GM12872 (cell line): Measurements from ENCODE around the gene ADAMTS17.

Source experiments
- CTCF ChIP-seq: IDR thresholded peaks from 3 replicates; pipeline ENCODE4 v1.5.1; 2011; ENCODE audit warnings: low read depth, mild to moderate bottlenecking, low read length, moderate library complexity; ENCODE audit not compliant: insufficient read depth

The ADAMTS17 gene

GRCh38 chr15:99977929-99978328 lies 363.8 kb downstream of the ADAMTS17 start:
- no peak for TF ChIP-seq CTCF

GRCh38 chr15:99976811-99977271 lies 364.9 kb downstream of the ADAMTS17 start:
- TF ChIP-seq CTCF = no peak

GRCh38 chr15:99976000-99976399 lies 365.8 kb downstream of the ADAMTS17 start:
- no peak for TF ChIP-seq CTCF

- no peak for TF ChIP-seq CTCF
These were observed 367.5 kb downstream of the ADAMTS17 start for GRCh38 chr15:99974246-99974645.

GRCh38 chr15:99973351-99973750 lies 368.4 kb downstream of the ADAMTS17 start:
- TF ChIP-seq CTCF = no peak

- TF ChIP-seq CTCF = no peak
These were observed 370.8 kb downstream of the ADAMTS17 start for GRCh38 chr15:99970891-99971430.

GRCh38 chr15:99969261-99969920 lies 372.4 kb downstream of the ADAMTS17 start:
- TF ChIP-seq CTCF = no peak
